Measurements from ENCODE around the gene KLLN. TPM values are rescaled to one million over a fixed set of nuclear protein-coding genes. Genes with fewer than 3 reads are reported as not detected.
"Not testable (repeated sequence)": the region's sequence is repeated elsewhere in the genome, so short reads cannot be mapped to it uniquely, and the experiment has no call there.

Gene KLLN, protein sequence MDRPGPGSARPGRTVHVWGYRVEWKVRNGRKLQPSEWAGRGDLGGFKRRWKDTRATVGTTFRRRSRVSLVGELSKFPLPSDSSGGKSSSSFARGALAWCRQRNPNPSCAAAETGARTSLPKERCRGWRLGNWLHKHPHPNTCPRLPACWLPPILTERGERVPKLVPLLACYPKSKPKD
- total RNA-seq = 0.90 TPM
- polyA plus RNA-seq = 1.0 TPM
- long read RNA-seq, donor 1 = 0 reads
- long read RNA-seq, donor 2 = 0 reads
- long read RNA-seq, donor 3, full-length matches to known transcripts = 3 of 3 reads
- long read RNA-seq, donor 3, partial matches to known transcripts = 0 of 3 reads
- long read RNA-seq, donor 3, other reads (novel, unspliced or antisense) = 0 of 3 reads
- long read RNA-seq, donor 4, partial matches to known transcripts = 22 of 44 reads
- long read RNA-seq, donor 4, other reads (novel, unspliced or antisense) = 22 of 44 reads
- long read RNA-seq, donor 5, full-length matches to known transcripts = 3 of 3 reads
- long read RNA-seq, donor 5, partial matches to known transcripts = 0 of 3 reads
- long read RNA-seq, donor 5, other reads (novel, unspliced or antisense) = 0 of 3 reads
- long read RNA-seq, donor 6, full-length matches to known transcripts = 4 of 68 reads
- long read RNA-seq, donor 6, partial matches to known transcripts = 40 of 68 reads
- long read RNA-seq, donor 6, other reads (novel, unspliced or antisense) = 24 of 68 reads
- long read RNA-seq, donor 7 = 0 reads
- long read RNA-seq, donor 8, full-length matches to known transcripts = 3 of 3 reads
- long read RNA-seq, donor 8, partial matches to known transcripts = 0 of 3 reads
- long read RNA-seq, donor 8, other reads (novel, unspliced or antisense) = 0 of 3 reads
- long read RNA-seq, donor 9, full-length matches to known transcripts = 1 of 1 reads
- long read RNA-seq, donor 9, partial matches to known transcripts = 0 of 1 reads
- long read RNA-seq, donor 9, other reads (novel, unspliced or antisense) = 0 of 1 reads
- long read RNA-seq, donor 10 = 0 reads

GRCh38 chr10:87863053-87863943 is at the start of gene KLLN, which contains the start of gene PTEN:
KLLN (minus strand) TSS chr10:87863533; CDS start chr10:87862487, 1,046 bp downstream.
PTEN (plus strand) TSS chr10:87863625; CDS start chr10:87864470, 845 bp downstream.
- no peaks in the 10 kb centered on the region for H3K9me3 ChIP-seq (ENCODE audit: control insufficient read depth in 2 of 2, insufficient read depth in 1 of 2, low read length in 1 of 2)
- peaks cover 7 to 18% of the 10 kb centered on the region in 2 donors for H3K4me1 ChIP-seq (ENCODE audit: control insufficient read depth in 2 of 2, insufficient read depth in 2 of 2, low read length in 2 of 2)
- no peaks in the 10 kb centered on the region for H3K36me3 ChIP-seq (ENCODE audit: control insufficient read depth in 2 of 2, insufficient read depth in 2 of 2, low read length in 1 of 2)
- DNase-seq (ENCODE audit: low read depth in 6 of 9, low spot score in 9 of 9) = peak; percentile 73 to 96 (median 88)
- under 1% methylated on average over 89 of the region's 89 CpGs for WGBS
- peak within 1 kb of the TSS; percentile 97 to 98 for H3K27ac ChIP-seq (ENCODE audit: low read depth in 1 of 2, low read length in 1 of 2)
- H3K4me3 ChIP-seq (ENCODE audit: low read length in 2 of 2) = peak within 1 kb of the TSS; percentile 76 to 83
- no peaks in the 10 kb centered on the region for H3K27me3 ChIP-seq (ENCODE audit: control insufficient read depth in 2 of 2, insufficient read depth in 1 of 2, low read length in 1 of 2)

GRCh38 chr10:87903396-87903795 is 40.1 kb upstream of the KLLN start:
- DNase-seq (ENCODE audit: low read depth in 6 of 9, low spot score in 9 of 9) = not testable (repeated sequence)
- WGBS = 98% methylated on average over 8 of the region's 8 CpGs

GRCh38 chr10:87897957-87898356 is 34.6 kb upstream of the KLLN start:
- not testable (repeated sequence) for H3K27ac ChIP-seq (ENCODE audit: low read depth in 1 of 2, low read length in 1 of 2); H3K27me3 ChIP-seq (ENCODE audit: control insufficient read depth in 2 of 2, insufficient read depth in 1 of 2, low read length in 1 of 2); H3K9me3 ChIP-seq (ENCODE audit: control insufficient read depth in 2 of 2, insufficient read depth in 1 of 2, low read length in 1 of 2); DNase-seq (ENCODE audit: low read depth in 6 of 9, low spot score in 9 of 9); H3K4me1 ChIP-seq (ENCODE audit: control insufficient read depth in 2 of 2, insufficient read depth in 2 of 2, low read length in 2 of 2); H3K4me3 ChIP-seq (ENCODE audit: low read length in 2 of 2)
- H3K36me3 ChIP-seq (ENCODE audit: control insufficient read depth in 2 of 2, insufficient read depth in 2 of 2, low read length in 1 of 2) = peaks cover 5 to 33% of the 10 kb centered on the region in 2 donors
- WGBS = 99% methylated on average over 8 of the region's 8 CpGs

More at GRCh38 chr10:87903396-87903795, 40.1 kb upstream of the KLLN start:
- not testable (repeated sequence) for H3K27me3 ChIP-seq (ENCODE audit: control insufficient read depth in 2 of 2, insufficient read depth in 1 of 2, low read length in 1 of 2); H3K4me1 ChIP-seq (ENCODE audit: control insufficient read depth in 2 of 2, insufficient read depth in 2 of 2, low read length in 2 of 2); H3K27ac ChIP-seq (ENCODE audit: low read depth in 1 of 2, low read length in 1 of 2); H3K4me3 ChIP-seq (ENCODE audit: low read length in 2 of 2)
- Histone ChIP-seq H3K36me3 (ENCODE audit: control insufficient read depth in 2 of 2, insufficient read depth in 2 of 2, low read length in 1 of 2) (peaks cover 19 to 46% of the 10 kb centered on the region in 2 donors), H3K9me3 (ENCODE audit: control insufficient read depth in 2 of 2, insufficient read depth in 1 of 2, low read length in 1 of 2) (peaks cover 4 to 13% of the 10 kb centered on the region in 2 donors)

DNA sequence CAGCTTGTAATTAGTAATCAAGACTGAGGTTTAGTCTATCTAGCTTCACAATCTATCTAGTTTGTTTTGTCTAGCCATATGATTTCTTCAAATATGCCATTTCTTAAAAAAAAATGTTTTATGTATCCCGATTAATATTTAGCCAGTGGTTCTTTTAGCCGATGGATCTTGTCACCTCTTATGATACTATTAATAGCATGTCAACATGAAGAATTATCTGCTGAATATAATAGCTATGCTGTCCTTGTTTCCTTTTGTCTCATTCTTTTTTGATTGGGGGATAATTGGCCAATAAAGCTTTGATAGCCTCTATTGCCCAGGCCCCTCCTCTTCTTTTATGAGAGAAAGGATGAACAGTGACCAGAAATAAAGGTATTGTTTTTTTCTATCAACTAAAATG is 32.9 kb upstream of the KLLN start:
- Histone ChIP-seq H3K4me3 (ENCODE audit: low read length in 2 of 2) (no peak overlapping the region), H3K9me3 (ENCODE audit: control insufficient read depth in 2 of 2, insufficient read depth in 1 of 2, low read length in 1 of 2) (peaks cover 0 to 4% of the 10 kb centered on the region in 2 donors), H3K36me3 (ENCODE audit: control insufficient read depth in 2 of 2, insufficient read depth in 2 of 2, low read length in 1 of 2) (peaks cover 0 to 32% of the 10 kb centered on the region in 2 donors), H3K27me3 (ENCODE audit: control insufficient read depth in 2 of 2, insufficient read depth in 1 of 2, low read length in 1 of 2) (no peaks in the 10 kb centered on the region), H3K27ac (ENCODE audit: low read depth in 1 of 2, low read length in 1 of 2) (no peak overlapping the region), H3K4me1 (ENCODE audit: control insufficient read depth in 2 of 2, insufficient read depth in 2 of 2, low read length in 2 of 2) (no peaks in the 10 kb centered on the region)
- 97% methylated on average over 2 of the region's 2 CpGs for WGBS
- no peak for DNase-seq (ENCODE audit: low read depth in 6 of 9, low spot score in 9 of 9)

DNA sequence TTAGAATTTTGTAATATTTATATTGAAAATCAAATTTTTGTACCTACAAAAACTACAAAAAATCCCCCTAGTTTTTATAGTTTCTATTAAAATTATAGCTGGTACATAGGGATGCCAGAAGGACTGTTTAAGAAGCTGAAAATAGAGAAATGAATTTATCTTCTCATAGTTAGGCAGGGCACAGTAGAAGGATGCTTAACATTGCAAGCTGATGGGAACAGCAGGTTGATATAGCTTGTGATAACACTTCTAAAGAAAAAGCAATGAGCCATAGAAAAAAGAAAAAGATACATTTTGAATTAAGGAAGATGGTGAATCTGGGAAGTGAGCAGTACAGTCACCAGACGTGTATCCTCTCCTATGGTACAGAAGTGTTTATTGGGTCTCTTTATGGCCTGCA is 32.1 kb upstream of the KLLN start:
- H3K27me3 ChIP-seq (ENCODE audit: control insufficient read depth in 2 of 2, insufficient read depth in 1 of 2, low read length in 1 of 2) = no peaks in the 10 kb centered on the region
- peaks cover 0 to 4% of the 10 kb centered on the region in 2 donors for H3K9me3 ChIP-seq (ENCODE audit: control insufficient read depth in 2 of 2, insufficient read depth in 1 of 2, low read length in 1 of 2)
- 94% methylated on average over 1 of the region's 1 CpG for WGBS
- DNase-seq (ENCODE audit: low read depth in 6 of 9, low spot score in 9 of 9) = no peak
- H3K4me1 ChIP-seq (ENCODE audit: control insufficient read depth in 2 of 2, insufficient read depth in 2 of 2, low read length in 2 of 2) = no peaks in the 10 kb centered on the region
- H3K27ac ChIP-seq (ENCODE audit: low read depth in 1 of 2, low read length in 1 of 2) = no peak overlapping the region
- peaks cover 3 to 32% of the 10 kb centered on the region in 2 donors for H3K36me3 ChIP-seq (ENCODE audit: control insufficient read depth in 2 of 2, insufficient read depth in 2 of 2, low read length in 1 of 2)
- H3K4me3 ChIP-seq (ENCODE audit: low read length in 2 of 2) = no peak overlapping the region

DNA sequence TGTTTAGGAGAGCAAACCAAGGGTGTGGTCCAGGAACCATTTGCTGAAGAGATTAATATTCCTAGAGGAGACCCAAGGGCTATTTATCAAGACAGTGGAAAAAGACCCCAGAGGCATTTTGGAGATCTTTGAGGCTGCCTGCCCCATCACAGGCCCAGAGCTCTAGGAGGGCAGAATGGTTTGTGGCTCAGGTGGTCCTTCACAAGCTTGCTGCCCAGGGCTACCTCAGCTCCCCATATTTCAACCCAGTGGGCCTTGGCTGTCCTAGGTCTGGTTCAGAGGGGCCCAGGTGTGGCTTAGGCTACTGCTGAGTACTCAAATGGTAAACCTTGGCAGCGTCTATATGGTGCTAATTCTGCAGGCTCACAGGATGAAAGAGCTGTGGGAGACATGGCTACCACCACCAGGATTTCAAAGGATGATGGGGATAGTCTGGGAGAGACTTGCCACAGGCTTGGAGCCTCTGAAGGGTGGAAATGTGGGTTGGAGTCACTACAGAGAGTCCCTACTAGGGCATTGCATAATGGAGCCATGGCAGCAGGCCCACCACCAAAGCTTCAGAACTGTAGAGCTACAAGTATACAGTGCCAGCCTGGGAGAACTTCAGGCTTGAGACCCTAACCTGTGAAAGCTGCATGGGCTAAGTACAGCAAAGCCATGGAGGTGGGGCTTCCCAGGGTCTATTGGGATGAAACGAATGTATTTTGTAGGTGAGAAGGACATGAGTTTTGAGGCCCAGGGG is 24.4 kb upstream of the KLLN start:
- Histone ChIP-seq H3K4me1 (ENCODE audit: control insufficient read depth in 2 of 2, insufficient read depth in 2 of 2, low read length in 2 of 2) (no peaks in the 10 kb centered on the region), H3K4me3 (ENCODE audit: low read length in 2 of 2) (no peak overlapping the region), H3K9me3 (ENCODE audit: control insufficient read depth in 2 of 2, insufficient read depth in 1 of 2, low read length in 1 of 2) (peaks cover 2 to 3% of the 10 kb centered on the region in 2 donors), H3K27me3 (ENCODE audit: control insufficient read depth in 2 of 2, insufficient read depth in 1 of 2, low read length in 1 of 2) (no peaks in the 10 kb centered on the region), H3K36me3 (ENCODE audit: control insufficient read depth in 2 of 2, insufficient read depth in 2 of 2, low read length in 1 of 2) (peaks cover 26 to 39% of the 10 kb centered on the region in 2 donors), H3K27ac (ENCODE audit: low read depth in 1 of 2, low read length in 1 of 2) (no peak overlapping the region)
- DNase-seq (ENCODE audit: low read depth in 6 of 9, low spot score in 9 of 9) = no peak
- 97% methylated on average over 2 of the region's 2 CpGs for WGBS

- no peaks in the 10 kb centered on the region for H3K27me3 ChIP-seq (ENCODE audit: control insufficient read depth in 2 of 2, insufficient read depth in 1 of 2, low read length in 1 of 2)
- no peak overlapping the region for H3K27ac ChIP-seq (ENCODE audit: low read depth in 1 of 2, low read length in 1 of 2)
- H3K9me3 ChIP-seq (ENCODE audit: control insufficient read depth in 2 of 2, insufficient read depth in 1 of 2, low read length in 1 of 2) = peaks cover 2 to 3% of the 10 kb centered on the region in 2 donors
- peaks cover 26 to 39% of the 10 kb centered on the region in 2 donors for H3K36me3 ChIP-seq (ENCODE audit: control insufficient read depth in 2 of 2, insufficient read depth in 2 of 2, low read length in 1 of 2)
- H3K4me3 ChIP-seq (ENCODE audit: low read length in 2 of 2) = no peak overlapping the region
- no peaks in the 10 kb centered on the region for H3K4me1 ChIP-seq (ENCODE audit: control insufficient read depth in 2 of 2, insufficient read depth in 2 of 2, low read length in 2 of 2)
- no peak for DNase-seq (ENCODE audit: low read depth in 6 of 9, low spot score in 9 of 9)
- WGBS = 97% methylated on average over 1 of the region's 1 CpG
These were observed 23.8 kb upstream of the KLLN start for GRCh38 chr10:87887146-87887545.

DNA sequence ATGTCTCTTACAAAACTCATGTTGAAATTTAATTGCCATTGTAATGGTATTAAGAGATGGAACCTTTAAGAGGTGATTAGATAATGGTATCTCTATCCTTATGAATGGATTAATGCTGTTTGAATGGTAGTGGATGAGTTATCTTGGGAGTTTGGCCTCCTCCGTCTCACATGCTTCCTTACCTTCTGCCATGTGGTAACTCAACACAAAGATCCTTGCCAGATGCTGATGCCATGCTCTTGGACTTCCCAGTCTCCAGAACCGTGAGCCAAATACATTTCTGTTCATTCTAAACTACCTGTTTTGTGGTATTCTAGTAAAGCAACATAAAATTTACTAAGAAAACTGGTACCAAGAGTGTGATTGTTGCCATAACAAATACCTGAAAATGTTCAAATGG is 23.3 kb upstream of the KLLN start:
- Histone ChIP-seq H3K27ac (ENCODE audit: low read depth in 1 of 2, low read length in 1 of 2) (no peak overlapping the region), H3K9me3 (ENCODE audit: control insufficient read depth in 2 of 2, insufficient read depth in 1 of 2, low read length in 1 of 2) (peaks cover 2 to 3% of the 10 kb centered on the region in 2 donors), H3K36me3 (ENCODE audit: control insufficient read depth in 2 of 2, insufficient read depth in 2 of 2, low read length in 1 of 2) (peaks cover 26 to 39% of the 10 kb centered on the region in 2 donors), H3K4me1 (ENCODE audit: control insufficient read depth in 2 of 2, insufficient read depth in 2 of 2, low read length in 2 of 2) (no peaks in the 10 kb centered on the region), H3K27me3 (ENCODE audit: control insufficient read depth in 2 of 2, insufficient read depth in 1 of 2, low read length in 1 of 2) (no peaks in the 10 kb centered on the region), H3K4me3 (ENCODE audit: low read length in 2 of 2) (no peak overlapping the region)
- WGBS = 98% methylated on average over 2 of the region's 2 CpGs
- DNase-seq (ENCODE audit: low read depth in 6 of 9, low spot score in 9 of 9) = no peak

All from thymus (tissue), 14 donors.